Measurements from ENCODE around the gene DNLZ.

The DNLZ gene

DNA sequence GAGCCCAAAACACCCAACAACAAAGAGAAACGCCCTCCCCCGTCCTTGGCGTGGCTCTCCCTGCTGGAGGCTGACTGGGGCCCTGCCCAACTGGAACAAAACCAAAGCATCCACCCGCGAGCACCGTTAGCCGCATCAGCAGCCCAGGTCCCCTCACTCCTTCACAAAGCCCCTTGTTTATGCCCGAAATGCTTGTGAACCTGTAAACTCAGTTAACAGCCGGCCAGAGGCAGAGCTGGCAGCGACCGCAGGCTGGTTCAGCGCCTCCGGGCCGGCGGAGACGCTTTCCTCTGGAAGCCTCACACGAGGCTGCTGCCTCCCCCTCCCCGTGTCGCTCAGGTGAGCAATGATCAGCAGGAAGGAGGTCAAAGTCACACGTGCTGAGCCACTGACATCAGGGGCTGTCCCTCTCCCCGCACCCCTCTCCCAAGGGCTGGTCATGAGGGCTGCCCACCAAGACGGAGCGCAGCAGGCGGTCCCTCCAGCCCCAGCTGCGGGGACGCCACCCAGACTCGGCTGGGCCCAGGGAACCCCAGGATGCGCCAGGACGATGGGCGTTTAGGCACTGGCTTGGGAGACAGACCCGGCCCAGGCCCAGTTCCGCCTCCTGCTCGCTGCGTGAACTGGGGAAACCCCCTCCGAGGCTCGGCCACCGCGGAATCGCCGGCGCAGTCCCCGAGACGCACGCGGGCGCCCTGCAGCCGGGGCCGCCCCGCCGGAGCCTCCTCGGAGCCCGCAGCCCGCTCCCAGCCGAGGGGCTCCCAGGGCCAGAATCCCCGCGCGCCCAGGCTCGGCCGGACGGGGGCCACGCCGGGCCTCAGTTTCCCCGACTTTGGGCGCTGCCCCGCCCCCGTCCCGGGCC, 35.9 kb upstream of the DNLZ start:
- peak overlapping the region; percentile 91 for H3K4me3 ChIP-seq (ENCODE audit: low read depth, low read length)
- no peaks in the 10 kb centered on the region for H3K4me1 ChIP-seq (ENCODE audit: control insufficient read depth, insufficient read depth, low read length)
- H3K9me3 ChIP-seq (ENCODE audit: control insufficient read depth, insufficient read depth, low read depth, low read length): no peaks in the 10 kb centered on the region
- peak overlapping the region; percentile 53; the same call in 1 of the 2 replicates for H3K27ac ChIP-seq (ENCODE audit: extremely low read depth, low read depth, low read length)
- H3K36me3 ChIP-seq (ENCODE audit: control insufficient read depth in 2 of 2, insufficient read depth in 1 of 2, low read length in 2 of 2): peaks cover 10 to 72% of the 10 kb centered on the region in 2 experiments
- ChIA-PET POLR2A (interaction anchor here (0.6 to 2.1 kb wide), 3 partner anchors 36 to 78 kb away, joined by 7 to 11 read pairs (median 9); partner anchors contain the start of gene DNLZ), CTCF (interaction anchor here (0.5 to 3.3 kb wide), 8 partner anchors 11 to 265 kb away, joined by 3 to 13 read pairs (median 4); no protein-coding TSS in a partner anchor)
- TF ChIP-seq ZFP3 (tag by site-specific recombination; IDR thresholded peaks at IDR 0.05; ENCODE audit: low read depth) (no peak), ZFHX2 (tag by site-specific recombination; conservative IDR thresholded peaks at IDR 0.05) (no peak), GFI1B (tag by site-specific recombination; IDR thresholded peaks at IDR 0.05) (no peak), ZNF670 (tag by site-specific recombination; IDR thresholded peaks at IDR 0.05; ENCODE audit: low read depth) (no peak), YY1 (tag by site-specific recombination; IDR thresholded peaks at IDR 0.05) (no peak), MEIS1 (CRISPR knock-in tag; IDR thresholded peaks at IDR 0.05; ENCODE audit: borderline replicate concordance) (no peak), ZBTB7A (tag by site-specific recombination; IDR thresholded peaks at IDR 0.05; ENCODE audit: low read depth) (peak; percentile 43; the same call in 1 of the 2 replicates), KLF1 (tag by site-specific recombination; IDR thresholded peaks at IDR 0.05) (peak; percentile 54; the same call in 1 of the 2 replicates), ZNF423 (tag by site-specific recombination; IDR thresholded peaks at IDR 0.05) (peak; percentile 69; the same call in 1 of the 2 replicates), KLF10 (tag by site-specific recombination; IDR thresholded peaks at IDR 0.05) (no peak), ZNF155 (tag by site-specific recombination; IDR thresholded peaks at IDR 0.05) (no peak), GLIS2 (tag by site-specific recombination; IDR thresholded peaks at IDR 0.05) (peak; percentile 44), ZNF221 (tag by site-specific recombination; IDR thresholded peaks at IDR 0.05; ENCODE audit: borderline replicate concordance) (no peak), TRIM28 (IDR thresholded peaks at IDR 0.05; ENCODE audit: borderline replicate concordance, low read length) (no peak), ZNF701 (tag by site-specific recombination; IDR thresholded peaks at IDR 0.05) (no peak), ZSCAN5A (tag by site-specific recombination; IDR thresholded peaks at IDR 0.05) (0 out of 2 replicates have a peak, but pooled peaks have one; percentile 7), ZNF366 (tag by site-specific recombination; conservative IDR thresholded peaks at IDR 0.05) (no peak), ZSCAN16 (tag by site-specific recombination; IDR thresholded peaks at IDR 0.05) (no peak), ZNF341 (tag by site-specific recombination; IDR thresholded peaks at IDR 0.05; ENCODE audit: low read depth) (no peak; the same call in 1 of the 2 replicates), ZNF211 (tag by site-specific recombination; IDR thresholded peaks at IDR 0.05; ENCODE audit: low read depth) (no peak), ZNF132 (tag by site-specific recombination; IDR thresholded peaks at IDR 0.05; ENCODE audit: borderline replicate concordance) (no peak)
- TF ChIP-seq, protein P1, sequence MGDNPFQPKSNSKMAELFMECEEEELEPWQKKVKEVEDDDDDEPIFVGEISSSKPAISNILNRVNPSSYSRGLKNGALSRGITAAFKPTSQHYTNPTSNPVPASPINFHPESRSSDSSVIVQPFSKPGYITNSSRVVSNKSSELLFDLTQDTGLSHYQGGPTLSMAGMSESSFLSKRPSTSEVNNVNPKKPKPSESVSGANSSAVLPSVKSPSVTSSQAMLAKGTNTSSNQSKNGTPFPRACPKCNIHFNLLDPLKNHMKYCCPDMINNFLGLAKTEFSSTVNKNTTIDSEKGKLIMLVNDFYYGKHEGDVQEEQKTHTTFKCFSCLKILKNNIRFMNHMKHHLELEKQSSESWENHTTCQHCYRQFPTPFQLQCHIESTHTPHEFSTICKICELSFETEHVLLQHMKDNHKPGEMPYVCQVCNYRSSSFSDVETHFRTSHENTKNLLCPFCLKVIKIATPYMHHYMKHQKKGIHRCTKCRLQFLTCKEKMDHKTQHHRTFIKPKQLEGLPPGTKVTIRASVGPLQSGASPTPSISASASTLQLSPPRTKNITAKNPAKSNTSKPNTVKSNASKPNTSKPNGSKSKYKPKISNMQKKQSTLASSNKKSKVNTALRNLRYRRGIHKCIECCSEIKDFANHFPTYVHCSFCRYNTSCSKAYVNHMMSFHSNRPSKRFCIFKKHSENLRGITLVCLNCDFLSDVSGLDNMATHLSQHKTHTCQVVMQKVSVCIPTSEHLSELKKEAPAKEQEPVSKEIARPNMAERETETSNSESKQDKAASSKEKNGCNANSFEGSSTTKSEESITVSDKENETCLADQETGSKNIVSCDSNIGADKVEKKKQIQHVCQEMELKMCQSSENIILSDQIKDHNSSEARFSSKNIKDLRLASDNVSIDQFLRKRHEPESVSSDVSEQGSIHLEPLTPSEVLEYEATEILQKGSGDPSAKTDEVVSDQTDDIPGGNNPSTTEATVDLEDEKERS (tag by site-specific recombination; IDR thresholded peaks at IDR 0.05): no peak
- TF ChIP-seq, protein P2, sequence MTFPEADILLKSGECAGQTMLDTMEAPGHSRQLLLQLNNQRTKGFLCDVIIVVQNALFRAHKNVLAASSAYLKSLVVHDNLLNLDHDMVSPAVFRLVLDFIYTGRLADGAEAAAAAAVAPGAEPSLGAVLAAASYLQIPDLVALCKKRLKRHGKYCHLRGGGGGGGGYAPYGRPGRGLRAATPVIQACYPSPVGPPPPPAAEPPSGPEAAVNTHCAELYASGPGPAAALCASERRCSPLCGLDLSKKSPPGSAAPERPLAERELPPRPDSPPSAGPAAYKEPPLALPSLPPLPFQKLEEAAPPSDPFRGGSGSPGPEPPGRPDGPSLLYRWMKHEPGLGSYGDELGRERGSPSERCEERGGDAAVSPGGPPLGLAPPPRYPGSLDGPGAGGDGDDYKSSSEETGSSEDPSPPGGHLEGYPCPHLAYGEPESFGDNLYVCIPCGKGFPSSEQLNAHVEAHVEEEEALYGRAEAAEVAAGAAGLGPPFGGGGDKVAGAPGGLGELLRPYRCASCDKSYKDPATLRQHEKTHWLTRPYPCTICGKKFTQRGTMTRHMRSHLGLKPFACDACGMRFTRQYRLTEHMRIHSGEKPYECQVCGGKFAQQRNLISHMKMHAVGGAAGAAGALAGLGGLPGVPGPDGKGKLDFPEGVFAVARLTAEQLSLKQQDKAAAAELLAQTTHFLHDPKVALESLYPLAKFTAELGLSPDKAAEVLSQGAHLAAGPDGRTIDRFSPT (tag by site-specific recombination; IDR thresholded peaks at IDR 0.05): 0 out of 2 replicates have a peak, but pooled peaks have one; percentile 11
- TF ChIP-seq, protein P3, sequence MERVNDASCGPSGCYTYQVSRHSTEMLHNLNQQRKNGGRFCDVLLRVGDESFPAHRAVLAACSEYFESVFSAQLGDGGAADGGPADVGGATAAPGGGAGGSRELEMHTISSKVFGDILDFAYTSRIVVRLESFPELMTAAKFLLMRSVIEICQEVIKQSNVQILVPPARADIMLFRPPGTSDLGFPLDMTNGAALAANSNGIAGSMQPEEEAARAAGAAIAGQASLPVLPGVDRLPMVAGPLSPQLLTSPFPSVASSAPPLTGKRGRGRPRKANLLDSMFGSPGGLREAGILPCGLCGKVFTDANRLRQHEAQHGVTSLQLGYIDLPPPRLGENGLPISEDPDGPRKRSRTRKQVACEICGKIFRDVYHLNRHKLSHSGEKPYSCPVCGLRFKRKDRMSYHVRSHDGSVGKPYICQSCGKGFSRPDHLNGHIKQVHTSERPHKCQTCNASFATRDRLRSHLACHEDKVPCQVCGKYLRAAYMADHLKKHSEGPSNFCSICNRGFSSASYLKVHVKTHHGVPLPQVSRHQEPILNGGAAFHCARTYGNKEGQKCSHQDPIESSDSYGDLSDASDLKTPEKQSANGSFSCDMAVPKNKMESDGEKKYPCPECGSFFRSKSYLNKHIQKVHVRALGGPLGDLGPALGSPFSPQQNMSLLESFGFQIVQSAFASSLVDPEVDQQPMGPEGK (tag by site-specific recombination; IDR thresholded peaks at IDR 0.05): peak; percentile 45
- TF ChIP-seq, protein P4, sequence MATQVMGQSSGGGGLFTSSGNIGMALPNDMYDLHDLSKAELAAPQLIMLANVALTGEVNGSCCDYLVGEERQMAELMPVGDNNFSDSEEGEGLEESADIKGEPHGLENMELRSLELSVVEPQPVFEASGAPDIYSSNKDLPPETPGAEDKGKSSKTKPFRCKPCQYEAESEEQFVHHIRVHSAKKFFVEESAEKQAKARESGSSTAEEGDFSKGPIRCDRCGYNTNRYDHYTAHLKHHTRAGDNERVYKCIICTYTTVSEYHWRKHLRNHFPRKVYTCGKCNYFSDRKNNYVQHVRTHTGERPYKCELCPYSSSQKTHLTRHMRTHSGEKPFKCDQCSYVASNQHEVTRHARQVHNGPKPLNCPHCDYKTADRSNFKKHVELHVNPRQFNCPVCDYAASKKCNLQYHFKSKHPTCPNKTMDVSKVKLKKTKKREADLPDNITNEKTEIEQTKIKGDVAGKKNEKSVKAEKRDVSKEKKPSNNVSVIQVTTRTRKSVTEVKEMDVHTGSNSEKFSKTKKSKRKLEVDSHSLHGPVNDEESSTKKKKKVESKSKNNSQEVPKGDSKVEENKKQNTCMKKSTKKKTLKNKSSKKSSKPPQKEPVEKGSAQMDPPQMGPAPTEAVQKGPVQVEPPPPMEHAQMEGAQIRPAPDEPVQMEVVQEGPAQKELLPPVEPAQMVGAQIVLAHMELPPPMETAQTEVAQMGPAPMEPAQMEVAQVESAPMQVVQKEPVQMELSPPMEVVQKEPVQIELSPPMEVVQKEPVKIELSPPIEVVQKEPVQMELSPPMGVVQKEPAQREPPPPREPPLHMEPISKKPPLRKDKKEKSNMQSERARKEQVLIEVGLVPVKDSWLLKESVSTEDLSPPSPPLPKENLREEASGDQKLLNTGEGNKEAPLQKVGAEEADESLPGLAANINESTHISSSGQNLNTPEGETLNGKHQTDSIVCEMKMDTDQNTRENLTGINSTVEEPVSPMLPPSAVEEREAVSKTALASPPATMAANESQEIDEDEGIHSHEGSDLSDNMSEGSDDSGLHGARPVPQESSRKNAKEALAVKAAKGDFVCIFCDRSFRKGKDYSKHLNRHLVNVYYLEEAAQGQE (tag by site-specific recombination; IDR thresholded peaks at IDR 0.05): no peak
